HG03175 (cell line): ENCODE data around the gene IQSEC1.

ENCODE experiments used
- ATAC-seq: cut with Tn5 transposase; IDR thresholded peaks from one replicate; pipeline ENCODE4 v1.9.1; 2021; ENCODE audit warnings: mild to moderate bottlenecking, moderate library complexity; ENCODE audit not compliant: unreplicated experiment

Gene IQSEC1

GRCh38 chr3:12987602-12988001, 85.6 kb downstream of the IQSEC1 start:
- no peak for ATAC-seq

GRCh38 chr3:12986986-12987385, 86.2 kb downstream of the IQSEC1 start:
- no peak for ATAC-seq

GRCh38 chr3:12986521-12986920, 86.7 kb downstream of the IQSEC1 start:
- ATAC-seq: no peak

- ATAC-seq: no peak
Measured at GRCh38 chr3:12986031-12986430, 87.2 kb downstream of the IQSEC1 start.

GRCh38 chr3:12985148-12985547, 88.1 kb downstream of the IQSEC1 start:
- ATAC-seq: no peak

- ATAC-seq: no peak
Measured at GRCh38 chr3:12984023-12984823, 89.0 kb downstream of the IQSEC1 start.

- ATAC-seq: peak; percentile 13
Measured at GRCh38 chr3:12983319-12983718, 89.9 kb downstream of the IQSEC1 start.

- peak; percentile 64 for ATAC-seq
Measured at GRCh38 chr3:12982619-12983101, 90.6 kb downstream of the IQSEC1 start.

GRCh38 chr3:12981306-12982275, 91.6 kb downstream of the IQSEC1 start:
- no peak for ATAC-seq

- no peak for ATAC-seq
Measured at GRCh38 chr3:12980596-12981290, 92.5 kb downstream of the IQSEC1 start.

- ATAC-seq: no peak
Measured at GRCh38 chr3:12979947-12980487, 93.2 kb downstream of the IQSEC1 start.

- ATAC-seq: no peak
Measured at GRCh38 chr3:12979151-12979946, 93.9 kb downstream of the IQSEC1 start.

GRCh38 chr3:12978682-12979081, 94.5 kb downstream of the IQSEC1 start:
- ATAC-seq: no peak

GRCh38 chr3:12977117-12977808, 96.0 kb downstream of the IQSEC1 start:
- ATAC-seq: no peak

- no peak for ATAC-seq
Measured at GRCh38 chr3:12975748-12976522, 97.3 kb downstream of the IQSEC1 start.

- ATAC-seq: no peak
Measured at GRCh38 chr3:12974819-12975218, 98.4 kb downstream of the IQSEC1 start.

- ATAC-seq: no peak
Measured at GRCh38 chr3:12974334-12974733, 98.9 kb downstream of the IQSEC1 start.

- peak; percentile 41 for ATAC-seq
Measured at GRCh38 chr3:12973827-12974226, 99.4 kb downstream of the IQSEC1 start.
